LNCAP (cell line): ENCODE results near the gene MBNL3.

Experiments used
- CTCF ChIP-seq: fragments of 450-650 bp; IDR thresholded peaks from 2 replicates; pipeline ENCODE4 v1.5.1; 2017; ENCODE audit warnings: mild to moderate bottlenecking

Gene MBNL3

GRCh38 chrX:132400706-132401105, 88.1 kb downstream of the MBNL3 start:
- no peak for TF ChIP-seq CTCF

DNA sequence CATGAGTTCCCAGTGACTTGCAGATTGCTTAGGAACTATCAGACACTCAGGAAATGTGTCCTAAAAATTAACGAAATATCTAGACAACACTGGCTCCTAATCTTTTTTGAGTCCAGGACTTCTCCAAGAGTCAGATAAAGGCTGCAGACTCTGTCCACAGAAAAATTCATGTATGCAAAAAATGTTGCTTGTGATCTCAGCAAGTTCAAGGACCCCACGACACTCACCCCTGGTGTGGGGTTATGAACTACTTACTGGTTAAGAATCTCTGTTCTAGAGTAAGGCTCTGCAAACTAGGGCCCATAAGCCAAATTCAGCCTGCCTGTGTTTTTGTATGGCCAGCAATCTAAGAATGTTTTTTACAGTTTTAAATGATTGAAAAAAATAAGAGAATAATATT, 93.2 kb downstream of the MBNL3 start:
- TF ChIP-seq CTCF = no peak

DNA sequence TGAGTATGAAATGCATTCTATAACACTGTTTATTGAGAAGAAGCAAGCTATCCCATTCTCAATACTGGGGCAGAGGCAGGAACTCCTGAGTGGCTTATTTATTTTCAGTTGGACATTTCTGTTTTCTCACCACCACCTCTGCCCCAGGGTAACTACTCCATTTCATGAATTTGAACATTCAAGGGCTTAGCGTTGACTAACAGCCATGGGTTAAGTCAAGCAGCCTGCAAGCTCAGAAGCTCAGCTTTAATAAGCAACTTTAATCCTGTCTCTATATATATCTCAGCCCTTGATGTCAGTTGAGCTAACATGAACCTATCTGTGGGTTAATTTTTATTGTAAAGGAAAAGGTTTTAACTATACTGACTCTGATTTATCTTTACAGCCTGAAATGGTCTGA, 93.8 kb downstream of the MBNL3 start:
- no peak for TF ChIP-seq CTCF

DNA sequence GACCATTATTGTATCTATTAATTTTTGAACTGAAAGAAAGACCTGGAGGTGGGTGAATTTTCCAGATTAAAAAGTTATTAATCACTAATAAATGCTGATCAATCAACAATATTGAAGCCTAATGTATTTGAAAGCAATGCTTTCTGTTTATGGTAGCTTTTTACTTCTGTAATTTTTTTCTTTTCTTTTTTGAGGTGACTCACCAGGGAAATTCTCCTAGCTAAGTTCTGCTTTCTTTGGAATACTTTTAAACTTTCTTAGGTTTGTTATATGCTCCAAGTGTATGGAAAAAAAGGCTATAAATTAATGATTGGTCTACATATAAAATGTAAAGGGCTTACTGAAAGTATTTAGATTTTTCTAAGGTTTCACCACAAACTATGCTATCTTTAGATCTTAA, 94.2 kb downstream of the MBNL3 start:
- no peak for TF ChIP-seq CTCF

DNA sequence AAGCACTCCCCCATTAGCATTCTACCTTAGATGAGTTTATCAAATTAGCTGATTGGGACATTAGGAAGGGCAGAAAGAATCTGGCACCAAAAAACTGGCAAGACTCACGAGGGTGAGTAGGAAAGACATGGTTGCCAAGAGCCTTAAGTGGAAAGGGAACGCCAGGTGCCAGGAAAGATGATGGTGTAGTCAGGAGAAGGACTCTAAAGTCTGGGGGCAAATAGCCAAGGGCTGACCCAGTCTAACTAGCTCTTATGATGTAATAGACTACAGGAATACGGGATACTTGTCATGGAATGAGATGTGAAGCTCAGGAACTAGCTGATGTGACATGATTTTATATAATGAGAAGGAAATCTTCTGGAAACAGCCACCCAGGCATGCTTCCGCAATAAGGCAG, 94.8 kb downstream of the MBNL3 start:
- TF ChIP-seq CTCF = no peak

DNA sequence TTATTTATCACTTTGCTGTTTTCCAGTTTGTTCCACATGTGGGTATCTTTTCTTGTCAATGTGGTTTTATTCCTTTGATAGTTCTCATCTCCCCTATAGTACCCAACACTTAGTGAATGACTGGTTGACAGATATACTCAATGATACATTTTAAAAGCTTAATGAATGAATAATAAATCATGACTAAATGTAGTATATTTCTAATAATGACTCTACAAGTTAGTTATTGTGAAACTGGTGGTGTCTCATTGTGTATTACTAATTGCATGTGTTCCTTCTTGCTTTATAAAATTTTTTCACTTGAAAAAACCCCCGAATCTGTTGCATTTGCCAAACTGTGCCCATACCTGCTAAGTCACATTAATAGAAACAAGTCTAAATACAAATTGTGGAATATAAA, 95.4 kb downstream of the MBNL3 start:
- TF ChIP-seq CTCF = no peak

GRCh38 chrX:132393085-132393484, 95.8 kb downstream of the MBNL3 start:
- no peak for TF ChIP-seq CTCF

DNA sequence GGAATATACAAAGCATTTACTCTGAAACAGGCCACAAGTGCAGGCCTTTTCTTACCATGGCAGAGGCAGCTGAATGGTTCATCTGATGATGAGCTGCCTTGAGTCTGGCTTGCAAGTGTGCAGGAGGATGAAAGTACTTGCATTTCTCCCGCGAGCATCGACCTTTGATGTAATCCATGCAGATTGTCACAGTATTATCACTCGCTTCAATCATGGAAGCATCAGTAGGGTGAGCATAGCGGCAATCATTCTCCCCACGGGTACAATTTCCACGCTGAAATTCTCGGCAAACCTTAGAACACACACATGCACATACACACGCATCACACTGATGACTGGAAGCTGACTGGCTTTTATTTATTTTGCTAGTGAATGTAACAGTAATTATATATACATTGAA, 98.0 kb downstream of the MBNL3 start:
- no peak for TF ChIP-seq CTCF
